K562 (cell line): ENCODE data around the gene SMARCA1. TPM values are rescaled to one million over a fixed set of nuclear protein-coding genes. Genes with fewer than 3 reads are reported as not detected.

Experiments
- CAMTA2 ChIP-seq: fragments of 250-450 bp; sonication (Bioruptor Pico); conservative IDR thresholded peaks from 2 replicates; pipeline ENCODE4 v1.5.1; 2022
- CHD2 ChIP-seq: IDR thresholded peaks from 2 replicates; pipeline ENCODE4 v1.6.1; 2011; ENCODE audit warnings: low read depth, low read length
- HEY1 ChIP-seq: fragments of 250-450 bp; sonication (Bioruptor Pico); IDR thresholded peaks from 2 replicates; pipeline ENCODE4 v1.5.0; 2020; ENCODE audit warnings: mild to moderate bottlenecking, moderate library complexity, borderline replicate concordance
- KLF6 ChIP-seq: fragments of 250-450 bp; sonication (Bioruptor Pico); IDR thresholded peaks from 2 replicates; pipeline ENCODE4 v1.4.0; 2020; ENCODE audit warnings: mild to moderate bottlenecking, moderate library complexity, borderline replicate concordance
- MYC ChIP-seq, 2 experiments: fragments of 250-450 bp in 1 of 2; sonication (Bioruptor Pico) in 1 of 2; IDR thresholded peaks; 2 replicates each; pipeline versions ENCODE4 v1.5.1 to v1.6.1; 2012 to 2021; ENCODE audit warnings: low read depth in 2 of 2, borderline replicate concordance in 1 of 2, improper control_type of control experiment in 1 of 2, low read length in 1 of 2, mild to moderate bottlenecking in 1 of 2, moderate library complexity in 1 of 2
- PHF20 ChIP-seq: fragments of 450-650 bp; IDR thresholded peaks from 2 replicates; pipeline ENCODE4 v1.6.1; 2018; ENCODE audit not compliant: partially characterized antibody
- SIN3B ChIP-seq: fragments of 450-650 bp; IDR thresholded peaks from 2 replicates; pipeline ENCODE4 v1.6.1; 2017; ENCODE audit warnings: low read depth, mild to moderate bottlenecking, moderate library complexity
- SLC30A9 ChIP-seq: fragments of 250-450 bp; sonication (Bioruptor Pico); IDR thresholded peaks from 2 replicates; pipeline ENCODE4 v1.8.0; 2022; ENCODE audit warnings: mild to moderate bottlenecking, moderate library complexity
- ZNF766 ChIP-seq: fragments of 200-800 bp; sonication (Bioruptor generic); conservative IDR thresholded peaks from 2 replicates; pipeline ENCODE4 v1.6.1; 2016; ENCODE audit warnings: missing genetic modification characterization, missing compliant biosample characterization
- polyA plus RNA-seq, 8 experiments: library from polyadenylated mRNA; depleted of rRNA in 4 of 8; stranded (reverse) in 5 of 8; unstranded in 3 of 8; fragments of >200 nt; fragmentation: Nextera tagmentation in 2 of 8; fragmentation: Illumina TruSeq in 1 of 8; extraction: Ambion mirVana in 2 of 8; extraction: Trizol in 1 of 8; gene quantifications; 2 replicates each; pipeline versions ENCODE4 v1.2.1 to v1.2.3, GENCODE V29; 2011 to 2014; ENCODE audit warnings: inconsistent platforms in 1 of 8, missing spikeins in 1 of 8
- total RNA-seq, 7 experiments: library from RNA; depleted of rRNA in 6 of 7; stranded (reverse); fragments of >200 nt in 6 of 7; fragmentation: Illumina TruSeq in 2 of 7; extraction: Trizol in 2 of 7; gene quantifications; 2 replicates each; pipeline versions ENCODE4 v1.2.1 to v1.2.3, GENCODE V29; 2011 to 2021; ENCODE audit warnings: low replicate concordance in 1 of 7
- TF ChIP-seq, protein P1 (sequence below): fragments of 450-650 bp; IDR thresholded peaks from one replicate; pipeline ENCODE4 v1.6.1; 2018; ENCODE audit warnings: mild to moderate bottlenecking, moderate library complexity; ENCODE audit not compliant: partially characterized antibody
- TF ChIP-seq, protein P2 (sequence below), 2 experiments: fragments of 450-650 bp; formaldehyde crosslinking in 1 of 2; IDR thresholded peaks; 2 replicates each; pipeline versions ENCODE4 v1.4.0 to v1.6.1; 2014 to 2020; ENCODE audit warnings: mild to moderate bottlenecking in 2 of 2, borderline replicate concordance in 1 of 2, low read depth in 1 of 2
- TF ChIP-seq, protein P3 (sequence below), 2 experiments: fragments of 450-650 bp; conservative IDR thresholded peaks; 2 replicates each; pipeline ENCODE4 v1.6.1; 2017; ENCODE audit warnings: mild to moderate bottlenecking in 2 of 2, moderate library complexity in 2 of 2

Gene SMARCA1
- total and polyA plus RNA-seq, 9 of the 15 experiments (the other 6 are each of a cell fraction or from before 2014, with no cell fraction given) = 0.42 to 3.0 (median 2.0) TPM

DNA sequence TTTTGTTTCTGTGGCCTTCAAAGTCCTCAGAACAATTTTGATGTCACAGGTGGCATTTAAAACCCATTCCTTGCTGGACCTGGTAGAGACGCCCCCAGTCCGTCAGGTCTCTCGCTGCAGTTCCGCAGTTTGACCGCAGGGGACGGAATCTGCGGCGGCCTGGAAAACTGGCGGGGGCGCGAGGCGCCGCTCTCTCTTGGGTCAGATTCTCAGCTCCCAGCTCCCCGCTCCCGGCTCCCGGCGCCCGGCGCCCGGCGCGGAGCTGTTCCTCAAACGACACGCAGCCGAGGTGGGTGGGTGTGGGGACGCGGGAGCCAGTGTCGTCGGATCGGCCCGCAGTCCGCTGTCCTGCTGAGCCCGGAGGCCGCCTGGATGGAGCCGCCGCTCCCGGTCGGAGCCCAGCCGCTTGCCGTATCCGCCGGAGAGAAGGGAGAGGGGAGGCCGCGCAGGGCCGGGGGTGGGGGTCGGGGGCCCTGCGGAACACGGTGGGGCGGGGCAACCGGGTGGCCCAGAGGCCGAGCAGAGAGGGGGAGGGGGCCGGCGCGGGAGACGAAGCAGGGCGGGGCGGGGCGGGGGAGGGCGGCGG, 16.9 kb upstream of the SMARCA1 start, which contains the start of gene OCRL (continued):
- TF ChIP-seq, protein P1, sequence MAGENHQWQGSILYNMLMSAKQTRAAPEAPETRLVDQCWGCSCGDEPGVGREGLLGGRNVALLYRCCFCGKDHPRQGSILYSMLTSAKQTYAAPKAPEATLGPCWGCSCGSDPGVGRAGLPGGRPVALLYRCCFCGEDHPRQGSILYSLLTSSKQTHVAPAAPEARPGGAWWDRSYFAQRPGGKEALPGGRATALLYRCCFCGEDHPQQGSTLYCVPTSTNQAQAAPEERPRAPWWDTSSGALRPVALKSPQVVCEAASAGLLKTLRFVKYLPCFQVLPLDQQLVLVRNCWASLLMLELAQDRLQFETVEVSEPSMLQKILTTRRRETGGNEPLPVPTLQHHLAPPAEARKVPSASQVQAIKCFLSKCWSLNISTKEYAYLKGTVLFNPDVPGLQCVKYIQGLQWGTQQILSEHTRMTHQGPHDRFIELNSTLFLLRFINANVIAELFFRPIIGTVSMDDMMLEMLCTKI = no peak
- no peak for TF ChIP-seq HEY1 (CRISPR knock-in tag)
- TF ChIP-seq, protein P2, sequence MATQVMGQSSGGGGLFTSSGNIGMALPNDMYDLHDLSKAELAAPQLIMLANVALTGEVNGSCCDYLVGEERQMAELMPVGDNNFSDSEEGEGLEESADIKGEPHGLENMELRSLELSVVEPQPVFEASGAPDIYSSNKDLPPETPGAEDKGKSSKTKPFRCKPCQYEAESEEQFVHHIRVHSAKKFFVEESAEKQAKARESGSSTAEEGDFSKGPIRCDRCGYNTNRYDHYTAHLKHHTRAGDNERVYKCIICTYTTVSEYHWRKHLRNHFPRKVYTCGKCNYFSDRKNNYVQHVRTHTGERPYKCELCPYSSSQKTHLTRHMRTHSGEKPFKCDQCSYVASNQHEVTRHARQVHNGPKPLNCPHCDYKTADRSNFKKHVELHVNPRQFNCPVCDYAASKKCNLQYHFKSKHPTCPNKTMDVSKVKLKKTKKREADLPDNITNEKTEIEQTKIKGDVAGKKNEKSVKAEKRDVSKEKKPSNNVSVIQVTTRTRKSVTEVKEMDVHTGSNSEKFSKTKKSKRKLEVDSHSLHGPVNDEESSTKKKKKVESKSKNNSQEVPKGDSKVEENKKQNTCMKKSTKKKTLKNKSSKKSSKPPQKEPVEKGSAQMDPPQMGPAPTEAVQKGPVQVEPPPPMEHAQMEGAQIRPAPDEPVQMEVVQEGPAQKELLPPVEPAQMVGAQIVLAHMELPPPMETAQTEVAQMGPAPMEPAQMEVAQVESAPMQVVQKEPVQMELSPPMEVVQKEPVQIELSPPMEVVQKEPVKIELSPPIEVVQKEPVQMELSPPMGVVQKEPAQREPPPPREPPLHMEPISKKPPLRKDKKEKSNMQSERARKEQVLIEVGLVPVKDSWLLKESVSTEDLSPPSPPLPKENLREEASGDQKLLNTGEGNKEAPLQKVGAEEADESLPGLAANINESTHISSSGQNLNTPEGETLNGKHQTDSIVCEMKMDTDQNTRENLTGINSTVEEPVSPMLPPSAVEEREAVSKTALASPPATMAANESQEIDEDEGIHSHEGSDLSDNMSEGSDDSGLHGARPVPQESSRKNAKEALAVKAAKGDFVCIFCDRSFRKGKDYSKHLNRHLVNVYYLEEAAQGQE (IDR thresholded peaks at IDR 0.05; ENCODE audit: borderline replicate concordance) = no peak
- TF ChIP-seq, protein P2 (CRISPR knock-in tag; IDR thresholded peaks at IDR 0.05; ENCODE audit: low read depth) = no peak
- TF ChIP-seq PHF20 = peak; percentile 26
- TF ChIP-seq CHD2 = no peak
- TF ChIP-seq SLC30A9 (CRISPR knock-in tag) = no peak
- no peak for TF ChIP-seq CAMTA2
- TF ChIP-seq ZNF766 = no peak
- 0 out of 2 replicates have a peak, but pooled peaks have one; percentile 21 for TF ChIP-seq MYC (IDR thresholded peaks at IDR 0.05; ENCODE audit: low read depth, low read length)
- no peak for TF ChIP-seq MYC (CRISPR knock-in tag; IDR thresholded peaks at IDR 0.05; ENCODE audit: borderline replicate concordance, low read depth)
- no peak for TF ChIP-seq KLF6
- TF ChIP-seq SIN3B = peak; percentile 42; the same call in 1 of the 2 replicates
- TF ChIP-seq, protein P3, sequence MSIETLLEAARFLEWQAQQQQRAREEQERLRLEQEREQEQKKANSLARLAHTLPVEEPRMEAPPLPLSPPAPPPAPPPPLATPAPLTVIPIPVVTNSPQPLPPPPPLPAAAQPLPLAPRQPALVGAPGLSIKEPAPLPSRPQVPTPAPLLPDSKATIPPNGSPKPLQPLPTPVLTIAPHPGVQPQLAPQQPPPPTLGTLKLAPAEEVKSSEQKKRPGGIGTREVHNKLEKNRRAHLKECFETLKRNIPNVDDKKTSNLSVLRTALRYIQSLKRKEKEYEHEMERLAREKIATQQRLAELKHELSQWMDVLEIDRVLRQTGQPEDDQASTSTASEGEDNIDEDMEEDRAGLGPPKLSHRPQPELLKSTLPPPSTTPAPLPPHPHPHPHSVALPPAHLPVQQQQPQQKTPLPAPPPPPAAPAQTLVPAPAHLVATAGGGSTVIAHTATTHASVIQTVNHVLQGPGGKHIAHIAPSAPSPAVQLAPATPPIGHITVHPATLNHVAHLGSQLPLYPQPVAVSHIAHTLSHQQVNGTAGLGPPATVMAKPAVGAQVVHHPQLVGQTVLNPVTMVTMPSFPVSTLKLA (conservative IDR thresholded peaks at IDR 0.05) = 0 out of 4 replicates have a peak, but pooled peaks of 1 of the 2 experiments have one; percentile 16
